A673 (cell line): ENCODE results near the gene SYNE3. TPM values are rescaled to one million over a fixed set of nuclear protein-coding genes. Genes with fewer than 3 reads are reported as not detected.

Experiments used
- BruUV-seq: library from RNA; stranded (reverse); fragments of 400-500 nt; replicated peaks from 2 replicates; lab custom pipeline; 2021; lab: Mats Ljungman, UMichigan
- CTCF ChIA-PET: fragments of 300-600 bp; sonication (Branson Sonifier 250); formaldehyde crosslinking; loops from one replicate; lab custom pipeline; 2022; ENCODE audit warnings: antibody characterized with exemption; lab: Charles Lee
- POLR2A ChIA-PET: fragments of 300-600 bp; sonication (Branson Sonifier 250); formaldehyde crosslinking; loops from one replicate; lab custom pipeline; 2022; ENCODE audit warnings: antibody characterized with exemption; ENCODE audit not compliant: low non-redundant PET; lab: Charles Lee
- DNase-seq: peaks from one replicate; pipeline ENCODE4 v3.0.0-alpha.2; 2015; ENCODE audit warnings: low spot score
- H3K27ac ChIP-seq: fragments of 200-600 bp; sonication (generic); 2 replicates; pipeline ENCODE4 v1.5.1; 2016; ENCODE audit warnings: mixed run types, low read depth, mild to moderate bottlenecking, mixed read lengths, antibody characterized with exemption, low read length; ENCODE audit not compliant: poor library complexity, severe bottlenecking
- H3K27me3 ChIP-seq: fragments of 200-600 bp; sonication (generic); replicated peaks from 2 replicates; pipeline ENCODE4 v1.6.1; 2017; ENCODE audit warnings: mixed run types, low read depth, mild to moderate bottlenecking, mixed read lengths, antibody characterized with exemption, low read length; ENCODE audit not compliant: insufficient read depth, poor library complexity
- H3K36me3 ChIP-seq: fragments of 200-600 bp; sonication (generic); 2 replicates; pipeline ENCODE4 v1.6.1; 2016; ENCODE audit warnings: mixed run types, mild to moderate bottlenecking, mixed read lengths, antibody characterized with exemption, low read length; ENCODE audit not compliant: insufficient read depth, poor library complexity, severe bottlenecking
- H3K4me1 ChIP-seq: fragments of 200-600 bp; sonication (generic); 2 replicates; pipeline ENCODE4 v1.6.1; 2017; ENCODE audit warnings: mixed run types, mild to moderate bottlenecking, mixed read lengths, antibody characterized with exemption, low read length; ENCODE audit not compliant: insufficient read depth, poor library complexity, severe bottlenecking
- H3K4me3 ChIP-seq: fragments of 200-600 bp; sonication (generic); 2 replicates; pipeline ENCODE4 v1.5.1; 2016; ENCODE audit warnings: low read depth, mixed run types, mild to moderate bottlenecking, mixed read lengths, low read length; ENCODE audit not compliant: poor library complexity, severe bottlenecking
- H3K9me3 ChIP-seq: fragments of 200-600 bp; sonication (generic); 2 replicates; pipeline ENCODE4 v1.6.1; 2016; ENCODE audit warnings: mixed run types, low read depth, mild to moderate bottlenecking, mixed read lengths, antibody characterized with exemption, low read length; ENCODE audit not compliant: poor library complexity, severe bottlenecking
- EZH2 ChIP-seq: fragments of 200-600 bp; sonication (generic); IDR thresholded peaks from 2 replicates; pipeline ENCODE4 v1.6.1; 2017; ENCODE audit warnings: borderline replicate concordance, low read depth, mild to moderate bottlenecking, mixed read lengths, antibody characterized with exemption, low read length; ENCODE audit not compliant: poor library complexity, severe bottlenecking
- intact Hi-C: fragments of 100-400 bp; cut with micrococcal nuclease; formaldehyde crosslinking; loops from one replicate; pipeline ENCODE4 v1.10.0; 2022; ENCODE audit not compliant: unreplicated experiment
- total RNA-seq: library from RNA; stranded (reverse); gene quantifications from 2 replicates; pipeline ENCODE4 v1.2.3, GENCODE V29; 2021
- TF ChIP-seq, protein P1 (sequence below): fragments of 300-800, 200-600 bp; sonication (generic); conservative IDR thresholded peaks from 2 replicates; pipeline ENCODE4 v1.5.1; 2017; ENCODE audit warnings: low read depth, mild to moderate bottlenecking, antibody characterized with exemption, low read length, moderate library complexity, mixed read lengths

Gene SYNE3
- total RNA-seq, 1 experiment from 2014 or later: 6.4 TPM

DNA sequence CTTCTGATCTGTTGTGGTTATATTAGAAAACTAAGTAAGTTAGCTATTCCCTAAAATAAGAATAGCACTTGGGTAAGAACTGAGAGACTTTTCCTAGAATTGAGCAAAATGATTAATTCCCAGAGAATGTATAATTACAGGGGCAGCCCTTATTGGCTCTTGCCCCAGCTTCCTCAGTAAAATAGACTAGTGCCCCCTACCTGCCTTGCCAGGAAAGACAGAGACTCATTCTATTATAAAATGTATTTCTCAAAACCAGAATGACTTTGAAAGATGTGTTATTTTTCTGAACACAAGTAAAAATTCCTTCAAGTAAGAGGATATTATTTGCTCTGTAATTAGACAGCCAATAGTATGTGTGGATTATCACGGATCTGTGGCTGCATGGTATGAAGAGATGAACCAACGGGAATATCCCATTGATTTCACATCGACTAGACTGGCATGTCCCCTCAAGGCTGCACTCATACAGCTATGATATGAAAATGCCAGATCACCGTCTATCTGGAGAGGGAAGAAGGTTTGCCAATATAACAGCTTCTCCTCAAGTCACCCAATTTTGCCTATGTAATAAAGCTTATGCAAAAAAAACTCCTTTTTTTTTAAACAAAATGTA is 11.0 kb upstream of the SYNE3 start:
- H3K27me3 ChIP-seq: no peaks in the 10 kb centered on the region
- TF ChIP-seq, protein P1, sequence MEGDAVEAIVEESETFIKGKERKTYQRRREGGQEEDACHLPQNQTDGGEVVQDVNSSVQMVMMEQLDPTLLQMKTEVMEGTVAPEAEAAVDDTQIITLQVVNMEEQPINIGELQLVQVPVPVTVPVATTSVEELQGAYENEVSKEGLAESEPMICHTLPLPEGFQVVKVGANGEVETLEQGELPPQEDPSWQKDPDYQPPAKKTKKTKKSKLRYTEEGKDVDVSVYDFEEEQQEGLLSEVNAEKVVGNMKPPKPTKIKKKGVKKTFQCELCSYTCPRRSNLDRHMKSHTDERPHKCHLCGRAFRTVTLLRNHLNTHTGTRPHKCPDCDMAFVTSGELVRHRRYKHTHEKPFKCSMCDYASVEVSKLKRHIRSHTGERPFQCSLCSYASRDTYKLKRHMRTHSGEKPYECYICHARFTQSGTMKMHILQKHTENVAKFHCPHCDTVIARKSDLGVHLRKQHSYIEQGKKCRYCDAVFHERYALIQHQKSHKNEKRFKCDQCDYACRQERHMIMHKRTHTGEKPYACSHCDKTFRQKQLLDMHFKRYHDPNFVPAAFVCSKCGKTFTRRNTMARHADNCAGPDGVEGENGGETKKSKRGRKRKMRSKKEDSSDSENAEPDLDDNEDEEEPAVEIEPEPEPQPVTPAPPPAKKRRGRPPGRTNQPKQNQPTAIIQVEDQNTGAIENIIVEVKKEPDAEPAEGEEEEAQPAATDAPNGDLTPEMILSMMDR: peak; percentile 87
- TF ChIP-seq EZH2: no peak
- intact Hi-C loops: loop anchor here (2.0 kb wide), 1 partner anchor 85 kb away; no protein-coding TSS in a partner anchor
- no TSS peak for BruUV-seq
- H3K4me1 ChIP-seq: peaks cover 51% of the 10 kb centered on the region
- H3K4me3 ChIP-seq: no peak overlapping the region
- CTCF ChIA-PET: interaction anchor here (0.7 to 1.4 kb wide), 6 partner anchors 9 to 87 kb away, joined by 3 to 24 read pairs (median 4); no protein-coding TSS in a partner anchor
- POLR2A ChIA-PET: no interaction called here
- H3K27ac ChIP-seq: no peak overlapping the region
- H3K36me3 ChIP-seq: peaks cover 20% of the 10 kb centered on the region
- no peaks in the 10 kb centered on the region for H3K9me3 ChIP-seq
- DNase-seq: peak; percentile 68

GRCh38 chr14:95526483-95527386 is 10.3 kb upstream of the SYNE3 start:
- H3K27me3 ChIP-seq: no peaks in the 10 kb centered on the region
- DNase-seq: no peak
- no peak for TF ChIP-seq EZH2
- no TSS peak for BruUV-seq
- POLR2A ChIA-PET: no interaction called here
- H3K9me3 ChIP-seq: no peaks in the 10 kb centered on the region
- H3K36me3 ChIP-seq: peaks cover 12% of the 10 kb centered on the region
- CTCF ChIA-PET: interaction anchor here (0.6 to 1.4 kb wide), 7 partner anchors 8 to 86 kb away, joined by 3 to 24 read pairs (median 3); no protein-coding TSS in a partner anchor
- intact Hi-C loops: loop anchor here (2.0 kb wide), 1 partner anchor 84 kb away; no protein-coding TSS in a partner anchor
- no peak overlapping the region for H3K27ac ChIP-seq
- H3K4me3 ChIP-seq: no peak overlapping the region
- H3K4me1 ChIP-seq: peaks cover 51% of the 10 kb centered on the region

GRCh38 chr14:95525999-95526398 is 9.5 kb upstream of the SYNE3 start:
- intact Hi-C loops: loop anchor here (2.0 kb wide), 1 partner anchor 83 kb away; no protein-coding TSS in a partner anchor
- DNase-seq: no peak
- Histone ChIP-seq H3K27me3 (no peaks in the 10 kb centered on the region), H3K9me3 (no peaks in the 10 kb centered on the region), H3K4me1 (peaks cover 43% of the 10 kb centered on the region), H3K4me3 (no peak overlapping the region), H3K36me3 (peaks cover 7% of the 10 kb centered on the region), H3K27ac (no peak overlapping the region)
- ChIA-PET POLR2A (no interaction called here), CTCF (interaction anchor here (0.6 kb wide), 2 partner anchors 39 to 99 kb away, joined by 3 read pairs; no protein-coding TSS in a partner anchor)
- TF ChIP-seq, protein P1: no peak
- no peak for TF ChIP-seq EZH2
- BruUV-seq: no TSS peak
